Mucosa of rectum (tissue), 2 donors: ENCODE data around the gene STC2.

Experiments used
- H3K27ac ChIP-seq, 2 donors: one replicate each; pipeline ENCODE4 v1.7.0; 2013; ENCODE audit warnings: inconsistent platforms in 2 of 2, low read depth in 2 of 2, low read length in 2 of 2
- H3K27me3 ChIP-seq, 2 donors: one replicate each; pipeline ENCODE4 v1.7.0; 2013; ENCODE audit warnings: low read length in 2 of 2; ENCODE audit not compliant: control insufficient read depth in 2 of 2, insufficient read depth in 2 of 2
- H3K36me3 ChIP-seq, 2 donors: one replicate each; pipeline ENCODE4 v1.7.0; 2013; ENCODE audit warnings: low read length in 2 of 2; ENCODE audit not compliant: control insufficient read depth in 2 of 2, insufficient read depth in 2 of 2
- H3K4me1 ChIP-seq, 2 donors: one replicate each; pipeline ENCODE4 v1.7.0; 2013; ENCODE audit warnings: low read length in 2 of 2, mild to moderate bottlenecking in 1 of 2; ENCODE audit not compliant: control insufficient read depth in 2 of 2, insufficient read depth in 2 of 2
- H3K4me3 ChIP-seq, 2 donors: one replicate each; pipeline ENCODE4 v1.7.0; 2013; ENCODE audit warnings: low read length in 2 of 2
- H3K9ac ChIP-seq, 2 donors: one replicate each; pipeline ENCODE4 v1.7.0; 2013; ENCODE audit warnings: low read length in 2 of 2, low read depth in 1 of 2, mild to moderate bottlenecking in 1 of 2
- H3K9me3 ChIP-seq, 2 donors: one replicate each; pipeline ENCODE4 v1.7.0; 2013; ENCODE audit warnings: low read length in 2 of 2; ENCODE audit not compliant: control insufficient read depth in 2 of 2
- donor health status: healthy.
- donor health status: Normal muscosa, but diverticular disease.

The STC2 gene

GRCh38 chr5:173319646-173320045, 8.6 kb downstream of the STC2 start:
- H3K27me3 ChIP-seq = peaks cover 5 to 15% of the 10 kb centered on the region in 2 donors
- H3K9me3 ChIP-seq = no peaks in the 10 kb centered on the region
- peak overlapping the region in 1 of 2 donors; percentile 1 for H3K27ac ChIP-seq
- no peaks in the 10 kb centered on the region for H3K36me3 ChIP-seq
- H3K4me1 ChIP-seq = peaks cover 0 to 9% of the 10 kb centered on the region in 2 donors
- no peak overlapping the region for H3K4me3 ChIP-seq
- H3K9ac ChIP-seq = no peak overlapping the region

GRCh38 chr5:173318881-173319620, 9.2 kb downstream of the STC2 start:
- Histone ChIP-seq H3K36me3 (no peaks in the 10 kb centered on the region), H3K9ac (no peak overlapping the region), H3K4me3 (no peak overlapping the region), H3K4me1 (peaks cover 0 to 5% of the 10 kb centered on the region in 2 donors), H3K27me3 (peaks cover 10 to 14% of the 10 kb centered on the region in 2 donors), H3K27ac (no peak overlapping the region), H3K9me3 (no peaks in the 10 kb centered on the region)

DNA sequence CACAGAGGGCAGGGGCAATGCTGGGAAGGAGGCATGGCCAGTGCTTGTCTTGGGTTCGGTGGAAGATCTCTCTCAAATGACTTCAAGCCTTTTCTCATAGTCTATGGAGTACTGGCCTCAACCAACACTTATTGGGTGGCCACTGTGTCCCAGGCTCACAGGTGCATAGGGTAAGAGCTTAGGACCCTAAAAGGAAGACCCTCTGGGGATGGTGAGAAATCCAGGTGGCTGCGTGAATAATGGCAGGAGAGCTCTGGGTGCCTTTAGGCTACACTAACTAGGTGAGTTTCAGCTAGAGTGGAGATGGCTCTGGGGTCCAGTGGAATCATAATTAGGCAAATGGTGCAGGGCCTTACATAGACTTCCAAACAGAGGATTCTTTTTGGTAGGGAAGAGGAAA, 9.9 kb downstream of the STC2 start:
- Histone ChIP-seq H3K36me3 (no peaks in the 10 kb centered on the region), H3K4me1 (no peaks in the 10 kb centered on the region), H3K4me3 (no peak overlapping the region), H3K27me3 (peaks cover 8 to 15% of the 10 kb centered on the region in 2 donors), H3K9ac (no peak overlapping the region), H3K9me3 (no peaks in the 10 kb centered on the region), H3K27ac (no peak overlapping the region)

GRCh38 chr5:173317852-173318251, 10.4 kb downstream of the STC2 start:
- H3K27ac ChIP-seq = no peak overlapping the region
- no peaks in the 10 kb centered on the region for H3K36me3 ChIP-seq
- no peak overlapping the region for H3K9ac ChIP-seq
- H3K4me3 ChIP-seq = no peak overlapping the region
- no peaks in the 10 kb centered on the region for H3K9me3 ChIP-seq
- H3K27me3 ChIP-seq = peaks cover 8 to 15% of the 10 kb centered on the region in 2 donors
- no peaks in the 10 kb centered on the region for H3K4me1 ChIP-seq

DNA sequence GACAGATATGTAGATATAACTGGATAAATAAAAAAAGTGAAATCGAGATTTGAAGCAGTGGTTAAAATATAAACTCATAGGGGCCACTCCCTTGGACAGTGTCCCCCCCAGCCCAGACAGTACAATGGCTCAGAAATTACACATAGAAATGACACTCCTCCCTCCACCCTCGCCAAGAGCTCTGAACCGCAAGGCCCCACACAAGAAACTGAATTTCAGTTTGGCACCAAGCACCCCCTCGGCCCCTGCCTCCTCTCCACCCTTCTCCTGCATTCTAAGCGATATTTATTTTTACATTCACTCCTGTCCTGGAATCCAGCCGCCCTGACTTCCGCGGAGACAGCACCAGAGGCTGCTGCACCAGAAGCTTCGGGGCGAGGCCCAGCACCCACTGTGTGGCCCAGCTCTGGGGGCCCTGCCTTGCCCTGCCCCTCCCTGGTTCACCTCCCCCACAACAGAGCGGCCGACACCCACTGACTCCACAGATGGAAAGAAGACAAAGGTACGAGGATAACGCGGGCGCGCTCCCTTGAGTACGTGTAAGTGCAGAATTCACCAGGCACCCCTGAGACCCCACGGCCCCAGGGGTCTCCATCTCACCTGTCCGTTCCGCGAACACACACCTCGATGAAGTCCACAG, 11.0 kb downstream of the STC2 start:
- no peaks in the 10 kb centered on the region for H3K36me3 ChIP-seq
- H3K9me3 ChIP-seq = no peaks in the 10 kb centered on the region
- no peak overlapping the region for H3K9ac ChIP-seq
- no peaks in the 10 kb centered on the region for H3K4me1 ChIP-seq
- no peak overlapping the region for H3K27ac ChIP-seq
- H3K4me3 ChIP-seq = no peak overlapping the region
- peaks cover 8 to 15% of the 10 kb centered on the region in 2 donors for H3K27me3 ChIP-seq

DNA sequence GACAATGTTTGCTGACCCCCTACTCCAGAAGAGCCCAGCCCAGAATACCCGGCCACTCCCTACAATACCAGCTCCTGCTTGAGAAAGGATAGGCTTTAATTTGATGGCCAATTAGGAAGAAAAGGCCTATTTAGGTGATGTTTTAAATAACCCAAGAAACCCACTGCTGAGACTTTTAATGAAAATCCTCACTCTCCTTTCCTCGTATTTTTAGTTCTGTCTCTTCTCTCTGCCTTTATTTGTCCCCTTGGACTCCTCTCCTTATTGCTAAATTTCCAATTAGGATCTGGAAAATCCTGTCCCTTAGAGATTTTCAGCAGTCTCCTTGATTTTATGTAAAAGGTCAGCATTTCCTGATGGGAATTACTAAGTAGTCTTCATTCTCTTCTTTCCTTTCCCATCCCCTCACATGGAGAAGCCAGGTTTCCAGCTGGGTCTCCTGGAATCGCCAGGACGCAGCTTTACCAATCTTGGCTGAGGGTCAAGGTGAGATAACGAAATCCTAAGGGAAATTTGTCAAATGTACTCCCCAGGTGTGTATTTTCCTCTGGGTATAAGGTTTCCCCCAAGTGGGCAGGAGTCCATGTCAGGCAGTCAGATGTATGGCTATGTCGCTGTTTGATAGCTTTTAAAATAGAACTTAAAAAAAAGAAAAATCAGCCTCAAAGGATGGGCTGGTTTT, 11.7 kb downstream of the STC2 start:
- Histone ChIP-seq H3K4me1 (no peaks in the 10 kb centered on the region), H3K9me3 (no peaks in the 10 kb centered on the region), H3K9ac (no peak overlapping the region), H3K27ac (no peak overlapping the region), H3K4me3 (no peak overlapping the region), H3K27me3 (peaks cover 8 to 15% of the 10 kb centered on the region in 2 donors), H3K36me3 (no peaks in the 10 kb centered on the region)

GRCh38 chr5:173315495-173316338, 12.5 kb downstream of the STC2 start:
- no peak overlapping the region for H3K4me3 ChIP-seq
- H3K36me3 ChIP-seq = no peaks in the 10 kb centered on the region
- no peaks in the 10 kb centered on the region for H3K4me1 ChIP-seq
- no peaks in the 10 kb centered on the region for H3K9me3 ChIP-seq
- H3K9ac ChIP-seq = no peak overlapping the region
- H3K27me3 ChIP-seq = peaks cover 8 to 15% of the 10 kb centered on the region in 2 donors
- H3K27ac ChIP-seq = no peak overlapping the region

DNA sequence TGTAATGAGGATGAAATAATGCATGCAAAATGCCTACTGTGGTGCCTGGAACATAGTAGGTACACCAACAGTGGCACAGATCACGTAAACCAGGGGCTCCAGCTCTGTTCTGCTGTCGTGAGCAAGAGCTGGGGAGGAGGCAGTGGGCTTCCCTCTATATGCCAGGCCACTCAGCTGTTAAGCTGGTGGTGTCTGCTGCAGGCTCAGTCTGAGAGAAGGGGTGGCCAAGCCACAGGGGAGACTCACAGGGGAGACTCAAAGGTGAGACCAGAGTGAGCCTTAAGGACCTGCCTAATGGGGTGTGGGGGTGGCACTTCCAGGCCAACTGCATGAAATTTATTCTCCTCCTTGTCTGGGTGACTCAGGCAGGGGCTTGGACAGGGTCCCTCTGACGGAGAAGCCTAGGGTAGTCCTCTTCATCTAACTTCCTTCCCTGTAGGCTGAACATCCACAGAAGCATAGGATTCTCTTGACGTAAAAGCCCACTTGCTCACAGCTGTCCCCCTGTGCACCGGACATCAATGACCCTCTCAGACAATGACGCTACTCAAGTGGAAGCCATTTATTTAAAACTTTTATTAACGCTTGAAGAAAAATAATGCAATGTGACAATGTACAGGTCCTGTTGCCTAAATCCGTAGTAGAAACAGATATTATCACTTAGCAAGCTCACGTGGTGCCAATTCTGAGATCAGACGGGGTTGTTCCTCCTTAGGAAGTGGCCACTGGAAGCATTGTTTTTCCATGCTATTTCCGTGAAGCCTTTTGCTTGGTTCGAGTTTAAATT, 13.9 kb downstream of the STC2 start:
- H3K9ac ChIP-seq = no peak overlapping the region
- H3K36me3 ChIP-seq = no peaks in the 10 kb centered on the region
- no peaks in the 10 kb centered on the region for H3K4me1 ChIP-seq
- H3K27me3 ChIP-seq = peaks cover 8 to 15% of the 10 kb centered on the region in 2 donors
- H3K4me3 ChIP-seq = no peak overlapping the region
- no peak overlapping the region for H3K27ac ChIP-seq
- no peaks in the 10 kb centered on the region for H3K9me3 ChIP-seq

- Histone ChIP-seq H3K9me3 (no peaks in the 10 kb centered on the region), H3K27ac (no peak overlapping the region), H3K36me3 (no peaks in the 10 kb centered on the region), H3K27me3 (peaks cover 8 to 15% of the 10 kb centered on the region in 2 donors), H3K4me1 (no peaks in the 10 kb centered on the region), H3K4me3 (no peak overlapping the region), H3K9ac (no peak overlapping the region)
Measured at GRCh38 chr5:173313351-173313801, 14.8 kb downstream of the STC2 start.
